GM12873 (cell line): Measurements from ENCODE around the gene CEP70.

Experiments
- TF ChIP-seq, protein P1 (sequence below): IDR thresholded peaks from 2 replicates; pipeline ENCODE4 v1.5.1; 2012; ENCODE audit warnings: low read depth, mild to moderate bottlenecking, moderate library complexity, low read length, control low read depth; ENCODE audit not compliant: insufficient read depth; ENCODE audit errors: missing control alignments

CEP70 gene

GRCh38 chr3:138458774-138459499, 135.1 kb downstream of the CEP70 start:
- TF ChIP-seq, protein P1, sequence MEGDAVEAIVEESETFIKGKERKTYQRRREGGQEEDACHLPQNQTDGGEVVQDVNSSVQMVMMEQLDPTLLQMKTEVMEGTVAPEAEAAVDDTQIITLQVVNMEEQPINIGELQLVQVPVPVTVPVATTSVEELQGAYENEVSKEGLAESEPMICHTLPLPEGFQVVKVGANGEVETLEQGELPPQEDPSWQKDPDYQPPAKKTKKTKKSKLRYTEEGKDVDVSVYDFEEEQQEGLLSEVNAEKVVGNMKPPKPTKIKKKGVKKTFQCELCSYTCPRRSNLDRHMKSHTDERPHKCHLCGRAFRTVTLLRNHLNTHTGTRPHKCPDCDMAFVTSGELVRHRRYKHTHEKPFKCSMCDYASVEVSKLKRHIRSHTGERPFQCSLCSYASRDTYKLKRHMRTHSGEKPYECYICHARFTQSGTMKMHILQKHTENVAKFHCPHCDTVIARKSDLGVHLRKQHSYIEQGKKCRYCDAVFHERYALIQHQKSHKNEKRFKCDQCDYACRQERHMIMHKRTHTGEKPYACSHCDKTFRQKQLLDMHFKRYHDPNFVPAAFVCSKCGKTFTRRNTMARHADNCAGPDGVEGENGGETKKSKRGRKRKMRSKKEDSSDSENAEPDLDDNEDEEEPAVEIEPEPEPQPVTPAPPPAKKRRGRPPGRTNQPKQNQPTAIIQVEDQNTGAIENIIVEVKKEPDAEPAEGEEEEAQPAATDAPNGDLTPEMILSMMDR, result no peak

- TF ChIP-seq, protein P1, result no peak
Measured at GRCh38 chr3:138457863-138458735, 136.0 kb downstream of the CEP70 start.

- TF ChIP-seq, protein P1, result no peak
Measured at GRCh38 chr3:138456961-138457862, 136.8 kb downstream of the CEP70 start.

GRCh38 chr3:138455801-138456716, 138.0 kb downstream of the CEP70 start:
- TF ChIP-seq, protein P1, result no peak

DNA sequence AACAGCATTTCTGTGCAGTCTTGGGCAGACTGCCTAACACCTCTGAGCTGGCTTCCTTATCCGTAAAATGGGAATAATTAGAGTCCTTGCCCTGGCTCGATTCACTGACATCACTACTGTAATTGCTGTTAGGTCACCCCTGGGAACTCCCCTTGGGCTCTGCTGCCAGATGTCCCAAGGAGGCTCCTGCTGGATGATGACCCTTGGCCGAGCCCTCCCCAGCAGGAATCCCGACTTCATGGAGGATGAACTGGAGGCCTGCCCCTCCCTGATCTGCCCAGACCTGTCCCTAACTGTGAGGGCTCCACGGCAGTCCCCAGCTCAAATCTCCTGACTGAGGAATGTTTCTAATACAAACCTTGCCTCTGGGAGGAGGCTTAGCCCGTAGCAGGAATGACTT, 141.6 kb downstream of the CEP70 start:
- TF ChIP-seq, protein P1, result no peak

GRCh38 chr3:138451595-138452162, 142.4 kb downstream of the CEP70 start:
- TF ChIP-seq, protein P1, result no peak
